NCI-H1436 treated with DMSO at 0.1 percent for 48 hours (cell line): ENCODE results near the gene LSAMP.
"Not testable (repeated sequence)": the region's sequence is repeated elsewhere in the genome, so short reads cannot be mapped to it uniquely, and the experiment has no call there.

Experiments
- DNase-seq: peaks from one replicate; lab custom pipeline; 2025; lab: John Stamatoyannopoulos, UW

Gene LSAMP

GRCh38 chr3:116238846-116239565 is 206.3 kb downstream of the LSAMP start:
- no peak for DNase-seq

DNA sequence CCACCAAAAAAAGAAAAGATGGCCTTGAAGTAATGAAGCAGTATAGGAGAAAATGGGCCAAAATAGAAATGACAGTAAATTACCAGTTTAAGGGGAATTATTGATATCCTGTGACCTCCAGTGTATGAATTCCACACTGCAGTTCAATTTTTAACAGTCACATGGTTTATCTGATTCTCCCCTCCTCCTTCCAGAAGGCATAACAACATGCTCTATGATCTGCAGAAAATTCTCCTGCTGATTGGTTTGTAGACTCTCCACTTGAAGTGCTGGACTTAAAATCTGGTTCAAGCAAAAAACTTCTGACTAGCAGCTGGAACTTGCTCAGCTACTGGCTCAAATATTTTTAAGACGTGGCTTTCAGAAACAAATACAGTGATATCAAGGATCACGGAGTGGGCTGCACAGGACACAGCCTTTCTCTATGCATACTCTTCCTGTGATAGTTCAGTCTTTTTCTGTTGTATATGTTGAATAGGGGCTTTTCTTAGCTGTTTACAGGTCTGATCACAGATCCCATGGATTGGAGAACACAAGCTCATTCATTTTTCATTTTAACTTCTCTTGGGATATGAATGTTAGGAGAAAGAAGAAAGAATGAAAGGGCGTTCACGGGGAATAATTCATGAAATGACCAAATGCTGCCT is 211.5 kb downstream of the LSAMP start:
- no peak for DNase-seq

- no peak for DNase-seq
Observed at GRCh38 chr3:116230431-116231020, 214.8 kb downstream of the LSAMP start.

- no peak for DNase-seq
Observed at GRCh38 chr3:116226266-116226665, 219.0 kb downstream of the LSAMP start.

DNA sequence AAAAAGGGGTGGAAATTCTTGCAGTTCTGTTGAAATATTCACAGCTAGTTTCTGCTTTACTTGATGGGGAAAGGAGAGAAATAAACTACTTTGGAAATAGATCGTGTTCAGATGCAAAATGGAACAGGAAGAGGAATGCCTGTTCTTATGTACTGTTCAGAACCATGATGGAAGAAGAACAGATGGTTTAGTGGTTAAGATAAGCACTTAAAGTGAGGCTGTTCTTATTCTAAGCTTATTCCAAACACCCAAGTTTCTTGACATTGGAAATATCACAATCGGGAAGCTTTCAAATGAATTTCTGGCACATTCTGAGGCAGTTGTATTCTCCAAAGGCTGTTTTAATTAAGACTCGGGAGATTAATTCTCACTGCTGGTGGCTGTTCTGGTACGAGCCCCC is 228.5 kb downstream of the LSAMP start:
- DNase-seq = no peak

GRCh38 chr3:116211901-116212300 is 233.4 kb downstream of the LSAMP start:
- no peak for DNase-seq

DNA sequence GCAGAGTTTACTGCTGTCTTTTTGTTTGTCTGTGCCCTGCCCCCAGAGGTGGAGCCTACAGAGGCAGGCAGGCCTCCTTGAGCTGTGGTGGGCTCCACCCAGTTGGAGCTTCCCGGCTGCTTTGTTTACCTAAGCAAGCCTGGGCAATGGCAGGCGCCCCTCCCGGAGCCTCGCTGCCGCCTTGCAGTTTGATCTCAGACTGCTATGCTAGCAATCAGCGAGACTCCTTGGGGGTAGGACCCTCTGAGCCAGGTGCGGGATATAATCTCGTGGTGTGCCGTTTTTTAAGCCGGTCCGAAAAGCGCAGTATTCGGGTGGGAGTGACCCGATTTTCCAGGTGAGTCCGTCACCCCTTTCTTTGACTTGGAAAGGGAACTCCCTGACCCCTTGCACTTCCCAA is 236.5 kb downstream of the LSAMP start:
- DNase-seq = not testable (repeated sequence)

DNA sequence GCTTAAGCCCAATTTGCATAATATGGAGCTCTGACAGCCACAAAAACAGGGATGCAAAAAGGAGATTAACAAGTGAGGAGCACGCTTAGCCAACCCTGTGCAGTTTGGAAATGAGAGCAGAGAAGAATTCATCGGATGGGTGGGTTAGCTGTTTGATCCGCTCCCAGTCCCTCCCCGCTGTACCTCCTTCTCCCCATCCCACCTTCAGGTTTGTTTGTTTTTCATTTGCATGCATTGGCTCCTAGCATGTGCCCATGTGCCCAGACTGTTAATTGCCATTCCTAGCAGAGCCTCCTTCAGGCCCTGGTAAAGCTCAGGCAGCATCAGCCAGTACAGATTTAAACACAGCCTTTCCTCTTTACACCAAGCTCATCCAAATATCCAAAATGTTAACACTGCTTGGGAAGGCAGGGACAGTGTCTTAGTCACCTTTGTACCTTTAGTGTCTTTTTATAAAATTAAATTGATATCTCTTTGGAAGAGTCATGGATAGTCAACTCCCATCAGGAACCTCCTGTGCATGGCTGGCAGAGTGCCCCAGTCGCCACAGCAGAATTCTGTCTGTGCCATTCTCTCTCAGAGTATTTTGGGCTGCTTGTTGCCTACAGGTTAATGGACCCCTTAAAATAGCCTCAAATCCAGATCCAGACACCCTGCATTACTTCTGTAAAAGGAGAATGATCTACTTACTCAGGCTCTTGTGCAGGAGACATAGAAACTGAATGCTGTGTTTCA is 244.2 kb downstream of the LSAMP start:
- no peak for DNase-seq

DNA sequence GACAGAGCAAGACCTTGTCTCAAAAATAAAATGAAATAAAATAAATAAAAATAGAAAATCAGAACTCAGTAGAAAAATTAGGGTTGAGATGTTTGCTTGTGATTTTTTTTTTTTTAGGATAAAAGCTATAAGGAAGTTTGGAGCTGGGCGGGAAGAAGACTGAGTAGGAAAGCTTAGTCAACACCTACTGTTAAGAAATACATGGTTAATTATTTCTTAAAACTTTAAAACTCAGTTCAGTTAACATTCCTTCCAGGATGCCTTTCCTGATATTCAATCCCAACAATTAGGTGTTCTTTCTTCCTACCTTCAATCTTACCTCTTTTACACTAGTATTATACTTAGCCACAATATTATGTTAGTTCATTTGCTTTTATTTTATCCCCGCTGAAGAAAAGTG is 246.2 kb downstream of the LSAMP start:
- DNase-seq = no peak

DNA sequence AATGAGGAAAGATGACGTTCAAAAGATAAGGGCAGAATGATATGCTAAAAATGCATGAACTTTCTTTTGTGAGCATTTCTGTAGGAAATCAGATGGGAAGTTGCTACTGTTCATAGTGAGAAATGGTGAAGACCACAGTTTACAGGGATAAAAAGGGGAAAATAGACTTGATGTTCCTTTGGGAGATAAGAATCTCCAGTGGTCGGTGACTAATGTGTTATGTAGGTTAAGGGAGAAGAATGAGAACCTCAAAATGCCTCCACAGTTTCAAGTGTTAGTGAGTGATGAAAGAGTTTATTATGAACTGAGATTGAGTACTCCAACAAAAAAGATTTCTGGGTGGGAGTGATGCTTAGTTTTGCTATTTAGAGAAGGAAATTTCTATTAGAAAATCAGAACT is 247.2 kb downstream of the LSAMP start:
- DNase-seq = no peak

- DNase-seq = no peak
Observed at GRCh38 chr3:116192464-116192863, 252.8 kb downstream of the LSAMP start.

- no peak for DNase-seq
Observed at GRCh38 chr3:116191409-116191808, 253.9 kb downstream of the LSAMP start.

GRCh38 chr3:116190095-116190494 is 255.2 kb downstream of the LSAMP start:
- DNase-seq = no peak

DNA sequence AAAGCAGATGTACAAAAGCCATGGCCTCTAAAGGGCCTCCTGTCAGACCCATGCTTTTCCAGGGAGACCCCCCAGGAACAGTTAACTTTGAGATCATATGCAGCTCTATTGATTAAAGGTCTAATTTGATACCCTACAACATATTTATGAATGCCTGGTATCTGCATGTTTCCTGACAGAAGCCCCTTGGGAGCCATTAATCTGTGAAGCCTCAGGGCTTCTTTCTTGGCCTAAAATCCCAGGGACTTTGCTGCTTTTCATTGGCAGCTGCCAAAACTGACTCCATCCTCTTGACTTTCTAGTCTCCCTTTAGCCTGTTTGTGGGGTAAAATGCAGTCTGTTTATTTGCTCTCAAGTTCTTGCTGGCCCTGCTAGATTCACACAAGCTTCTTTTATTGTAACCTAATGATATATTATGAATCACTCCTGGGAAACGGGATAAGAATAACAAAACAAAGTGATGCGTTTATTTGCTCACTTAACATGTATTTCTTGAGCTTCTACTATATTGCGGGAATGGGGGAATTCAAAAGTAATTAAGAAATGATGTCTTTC is 257.0 kb downstream of the LSAMP start:
- DNase-seq = no peak

DNA sequence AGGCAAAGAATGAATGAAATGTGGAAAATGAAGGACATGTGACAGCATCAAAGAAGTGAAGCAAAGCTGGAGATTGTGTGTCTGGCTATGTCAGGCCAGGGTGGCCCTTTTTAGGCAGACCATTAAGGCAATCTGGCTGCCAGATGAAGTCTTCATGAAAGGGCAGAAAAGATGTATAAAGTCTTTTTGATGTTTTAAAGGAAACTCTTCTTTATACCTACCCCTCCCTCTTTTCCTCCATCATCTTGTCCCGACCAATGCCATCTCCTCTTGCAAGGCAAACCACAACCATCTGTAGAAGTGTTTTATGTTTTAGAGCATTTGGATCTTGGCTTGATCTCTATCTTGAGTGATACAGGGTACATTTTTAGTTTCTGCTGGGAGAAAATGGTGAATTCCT is 259.2 kb downstream of the LSAMP start:
- no peak for DNase-seq

DNA sequence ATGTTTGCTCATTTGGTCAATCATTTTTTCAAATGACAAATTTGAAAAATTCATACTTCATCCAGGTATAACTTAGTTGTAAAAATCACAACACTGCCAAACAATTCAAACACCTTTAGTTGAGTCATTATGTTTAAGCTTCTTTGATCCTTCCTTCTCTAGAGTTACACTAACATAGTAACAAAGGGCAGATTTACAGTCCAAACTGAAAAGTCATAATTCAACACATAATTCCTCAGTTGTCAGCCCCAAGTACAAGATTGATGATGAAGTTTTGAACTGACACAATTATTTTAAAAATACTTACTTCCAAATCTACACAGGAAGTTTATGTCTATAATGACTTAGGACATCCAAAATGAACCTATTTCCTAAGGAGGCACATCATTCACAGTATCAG is 264.1 kb downstream of the LSAMP start:
- no peak for DNase-seq

DNA sequence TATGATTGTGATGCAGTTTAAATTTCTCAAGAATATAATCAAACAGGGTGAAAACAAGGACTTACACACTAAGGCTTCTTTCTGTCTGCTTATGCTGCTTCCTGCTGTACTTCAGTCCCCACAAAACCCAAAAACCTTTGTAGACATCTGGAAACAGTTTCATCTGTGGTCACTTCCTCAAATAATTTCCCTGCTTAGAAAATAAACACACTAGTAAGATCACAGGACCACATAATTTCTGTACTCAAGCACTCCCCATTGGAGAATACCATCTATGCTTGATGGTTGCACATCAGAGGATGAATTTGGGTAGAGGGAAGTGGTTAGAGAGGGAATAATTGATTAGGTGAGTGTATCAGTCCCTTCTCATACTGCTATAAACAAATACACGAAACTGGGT is 266.2 kb downstream of the LSAMP start:
- DNase-seq = no peak

DNA sequence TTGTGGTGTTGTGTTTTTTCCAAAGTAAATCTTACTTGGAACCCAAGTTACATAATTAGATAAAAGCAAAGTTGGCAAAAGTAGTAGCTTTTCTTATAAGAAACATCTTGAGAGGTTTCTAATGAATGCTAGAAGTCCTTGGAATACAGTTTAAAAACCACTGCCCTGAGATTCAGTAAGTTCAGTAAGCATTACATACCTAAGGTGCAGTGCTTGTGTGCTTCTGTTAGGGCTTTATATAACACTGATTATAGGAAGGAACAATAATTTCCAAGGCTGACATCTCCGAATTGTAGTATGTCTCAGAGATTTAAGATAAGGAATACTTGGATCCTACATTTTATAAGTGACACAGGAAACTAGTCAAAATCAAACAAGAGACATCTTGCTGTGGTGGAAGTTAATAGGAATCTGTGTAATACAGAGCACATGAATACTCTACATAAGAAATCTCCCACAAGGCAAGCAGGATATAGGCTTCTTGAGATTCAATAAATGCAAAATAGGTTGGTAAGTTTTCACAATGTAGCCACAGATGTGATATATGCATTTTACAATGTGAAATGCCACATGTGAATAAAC is 268.2 kb downstream of the LSAMP start:
- DNase-seq = no peak

GRCh38 chr3:116166121-116166520 is 279.2 kb downstream of the LSAMP start:
- DNase-seq = no peak

DNA sequence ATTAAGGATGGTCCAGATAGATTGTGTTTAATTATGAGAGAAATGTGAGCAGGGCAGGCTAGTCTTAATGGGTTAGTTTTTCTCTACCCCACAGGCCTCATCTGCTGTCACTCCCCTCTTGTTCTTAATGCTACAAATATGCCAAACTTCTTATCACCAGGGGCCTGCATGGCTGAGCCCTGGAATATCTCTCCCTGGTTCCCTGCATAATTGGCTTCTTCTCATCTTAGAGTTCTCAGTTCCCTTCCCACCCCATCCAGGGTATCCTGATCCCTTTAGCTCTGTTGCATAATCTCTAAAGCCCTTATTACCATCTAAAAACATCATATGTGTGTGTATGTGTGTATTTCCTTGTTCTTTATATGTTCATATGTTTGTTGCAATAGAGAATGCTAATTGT is 279.6 kb downstream of the LSAMP start:
- DNase-seq = no peak

DNA sequence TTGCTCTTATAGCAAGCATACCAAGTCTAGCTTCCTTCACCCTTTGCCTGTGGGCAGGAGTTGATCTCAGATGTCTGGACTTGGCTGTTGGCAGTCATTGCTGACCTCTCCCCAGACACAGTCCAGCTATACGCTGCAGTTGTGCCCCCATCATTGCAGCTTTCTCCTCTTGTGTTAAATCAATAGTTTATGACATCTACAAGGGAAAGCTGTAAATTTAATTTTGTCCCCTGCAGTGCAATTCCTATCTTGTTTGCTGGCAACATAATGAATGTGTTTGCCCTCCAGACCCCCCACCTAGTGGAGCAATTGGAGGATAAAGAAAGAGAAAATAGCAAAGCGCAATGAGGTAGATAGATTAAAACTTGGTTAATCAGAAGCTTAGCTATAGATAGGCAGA is 280.2 kb downstream of the LSAMP start:
- DNase-seq = no peak

DNA sequence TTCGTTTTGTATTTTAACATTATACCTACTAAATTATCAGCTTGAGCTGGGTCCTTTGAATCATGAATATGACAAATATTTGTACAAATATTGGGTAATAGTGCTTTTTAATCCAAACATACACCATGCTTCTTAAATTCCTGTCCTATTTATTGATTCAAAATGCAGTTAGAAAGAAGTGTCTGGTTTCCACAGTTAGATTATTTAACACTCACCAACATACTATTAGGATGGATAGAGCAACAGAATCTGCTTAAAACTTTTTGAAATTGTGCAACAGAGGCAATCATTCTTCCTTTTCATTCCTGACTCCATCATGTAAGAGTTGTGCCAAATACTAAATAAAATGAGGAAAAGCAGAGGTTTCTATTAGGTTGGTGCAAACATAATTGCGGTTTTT is 281.2 kb downstream of the LSAMP start:
- DNase-seq = no peak
